Measurements from ENCODE around the gene CCDC18.

DNA sequence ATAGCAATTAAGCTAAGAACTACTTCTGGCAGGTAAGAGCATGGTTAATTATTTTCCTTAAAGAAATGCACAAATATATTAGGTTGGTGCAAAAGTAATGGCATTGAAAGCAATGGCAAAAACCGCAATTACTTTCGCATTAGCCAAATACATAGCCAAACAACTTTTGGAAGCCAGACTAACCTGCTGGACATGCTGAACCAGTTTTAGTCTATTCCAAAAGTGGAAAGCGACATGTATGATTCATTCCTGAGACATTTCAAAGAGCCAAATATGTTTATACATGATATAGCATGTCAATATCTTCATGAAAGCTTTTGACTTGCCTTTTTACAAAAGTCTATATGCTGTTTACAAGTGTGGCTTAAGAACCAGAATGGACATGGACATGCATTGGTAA lies 141.8 kb downstream of the CCDC18 start:
- TF ChIP-seq CTCF (IDR thresholded peaks at IDR 0.05 in 4 of 5, conservative IDR thresholded peaks at IDR 0.05 in 1 of 5) (no peak), POLR2A (IDR thresholded peaks at IDR 0.05) (no peak)
